ENCODE measurements around the gene PRTN3.

Gene PRTN3

DNA sequence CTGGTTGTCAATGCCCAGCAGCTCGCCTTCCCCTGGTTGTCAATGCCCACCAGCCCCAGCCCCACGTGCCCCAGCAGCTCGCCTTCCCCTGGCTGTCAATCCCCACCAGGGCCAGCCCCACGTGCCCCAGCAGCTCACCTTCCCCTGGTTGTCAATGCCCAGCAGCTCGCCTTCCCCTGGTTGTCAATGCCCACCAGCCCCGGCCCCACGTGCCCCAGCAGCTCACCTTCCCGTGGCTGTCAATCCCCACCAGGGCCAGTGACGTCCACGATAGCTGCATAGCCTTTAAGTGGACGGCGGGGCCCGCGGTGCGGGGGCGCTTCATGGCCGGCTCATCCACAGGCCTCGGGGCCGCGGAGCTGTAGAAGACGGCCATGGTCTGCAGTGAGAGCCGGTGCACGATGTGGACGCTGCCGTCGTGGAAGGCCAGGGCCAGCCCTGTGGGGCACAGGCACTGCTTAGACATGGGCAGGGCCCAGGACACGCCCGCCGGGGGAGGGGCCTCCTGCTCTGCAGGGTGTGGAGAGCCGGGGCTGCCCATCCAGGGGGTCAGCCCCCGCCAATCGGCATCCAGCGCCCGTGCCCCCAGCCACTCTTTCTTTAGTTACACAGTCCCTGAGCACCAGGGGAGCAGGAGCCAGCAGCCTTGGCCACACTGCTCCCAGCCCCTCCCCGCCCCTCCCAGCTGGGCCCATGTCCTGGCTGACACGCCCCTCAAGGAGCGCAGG lies 39.1 kb downstream of the PRTN3 start:
- TF ChIP-seq, protein P1, sequence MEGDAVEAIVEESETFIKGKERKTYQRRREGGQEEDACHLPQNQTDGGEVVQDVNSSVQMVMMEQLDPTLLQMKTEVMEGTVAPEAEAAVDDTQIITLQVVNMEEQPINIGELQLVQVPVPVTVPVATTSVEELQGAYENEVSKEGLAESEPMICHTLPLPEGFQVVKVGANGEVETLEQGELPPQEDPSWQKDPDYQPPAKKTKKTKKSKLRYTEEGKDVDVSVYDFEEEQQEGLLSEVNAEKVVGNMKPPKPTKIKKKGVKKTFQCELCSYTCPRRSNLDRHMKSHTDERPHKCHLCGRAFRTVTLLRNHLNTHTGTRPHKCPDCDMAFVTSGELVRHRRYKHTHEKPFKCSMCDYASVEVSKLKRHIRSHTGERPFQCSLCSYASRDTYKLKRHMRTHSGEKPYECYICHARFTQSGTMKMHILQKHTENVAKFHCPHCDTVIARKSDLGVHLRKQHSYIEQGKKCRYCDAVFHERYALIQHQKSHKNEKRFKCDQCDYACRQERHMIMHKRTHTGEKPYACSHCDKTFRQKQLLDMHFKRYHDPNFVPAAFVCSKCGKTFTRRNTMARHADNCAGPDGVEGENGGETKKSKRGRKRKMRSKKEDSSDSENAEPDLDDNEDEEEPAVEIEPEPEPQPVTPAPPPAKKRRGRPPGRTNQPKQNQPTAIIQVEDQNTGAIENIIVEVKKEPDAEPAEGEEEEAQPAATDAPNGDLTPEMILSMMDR (IDR thresholded peaks at IDR 0.05; ENCODE audit: insufficient read depth, missing control alignments) = no peak
- FAIRE-seq = no peak
- no peak for DNase-seq (ENCODE audit: insufficient read length, low spot score)

DNA sequence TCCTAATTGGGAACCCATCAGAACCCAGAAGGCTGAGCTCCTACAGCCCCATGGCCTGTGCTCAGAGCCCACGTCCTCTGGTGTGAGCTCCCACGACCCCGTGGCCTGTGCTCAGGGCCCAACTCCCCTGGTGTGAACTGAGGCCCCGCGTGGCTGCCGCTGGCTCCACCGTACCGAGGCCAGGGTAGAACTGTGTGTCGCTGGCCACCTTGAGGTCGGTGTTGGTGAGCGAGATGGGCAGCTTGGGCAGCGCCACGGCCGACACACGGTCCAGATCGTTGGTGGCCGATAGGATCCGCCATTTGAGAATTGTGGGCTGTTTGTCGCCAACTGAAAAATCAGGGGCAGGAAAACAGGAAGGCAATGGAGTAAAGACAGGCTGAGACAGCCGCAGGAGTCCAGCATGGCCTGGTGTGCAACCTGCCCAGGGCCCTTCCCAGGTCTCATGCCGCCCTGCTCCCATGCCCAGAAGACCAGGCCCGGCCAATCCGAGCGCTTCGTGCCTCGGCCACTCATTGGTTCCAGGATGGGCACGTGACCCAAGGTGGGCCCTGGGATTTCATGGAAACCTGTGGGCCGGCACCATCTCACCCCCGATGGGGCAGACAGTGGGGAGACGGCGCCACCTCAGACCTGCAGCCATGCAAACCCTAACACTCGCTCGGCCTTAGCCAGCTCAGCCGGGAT lies 40.7 kb downstream of the PRTN3 start:
- DNase-seq (ENCODE audit: insufficient read length, low spot score) = no peak
- TF ChIP-seq, protein P1 (IDR thresholded peaks at IDR 0.05; ENCODE audit: insufficient read depth, missing control alignments) = no peak
- no peak for FAIRE-seq

DNA sequence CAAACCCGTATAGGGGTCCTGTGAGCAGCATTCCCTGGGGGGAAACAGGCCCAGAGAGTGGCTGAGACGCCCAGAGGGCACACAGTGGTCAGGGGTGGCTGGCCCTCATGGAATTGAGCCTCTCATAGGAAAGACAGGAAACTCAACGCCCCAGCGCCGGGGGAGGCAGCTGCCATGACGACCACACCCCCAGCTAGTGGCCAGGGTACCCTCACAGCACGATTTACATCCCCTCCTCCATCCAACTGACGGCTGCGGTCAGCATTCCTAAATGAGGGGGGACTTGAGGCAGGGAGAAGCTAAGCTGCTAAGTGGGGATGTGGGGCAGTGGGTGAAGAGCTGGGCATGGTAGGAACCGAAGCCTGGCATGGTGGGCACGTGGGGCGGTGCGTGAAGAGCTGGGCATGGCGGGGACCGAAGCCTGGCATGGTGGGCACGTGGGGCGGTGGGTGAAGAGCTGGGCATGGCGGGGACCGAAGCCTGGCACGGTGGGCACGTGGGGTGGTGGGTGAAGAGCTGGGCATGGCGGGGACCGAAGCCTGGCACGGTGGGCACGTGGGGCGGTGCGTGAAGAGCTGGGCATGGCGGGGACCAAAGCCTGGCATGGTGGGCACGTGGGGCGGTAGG lies 42.2 kb downstream of the PRTN3 start:
- TF ChIP-seq, protein P1 (IDR thresholded peaks at IDR 0.05; ENCODE audit: insufficient read depth, missing control alignments) = no peak
- no peak for FAIRE-seq
- DNase-seq (ENCODE audit: insufficient read length, low spot score) = no peak

DNA sequence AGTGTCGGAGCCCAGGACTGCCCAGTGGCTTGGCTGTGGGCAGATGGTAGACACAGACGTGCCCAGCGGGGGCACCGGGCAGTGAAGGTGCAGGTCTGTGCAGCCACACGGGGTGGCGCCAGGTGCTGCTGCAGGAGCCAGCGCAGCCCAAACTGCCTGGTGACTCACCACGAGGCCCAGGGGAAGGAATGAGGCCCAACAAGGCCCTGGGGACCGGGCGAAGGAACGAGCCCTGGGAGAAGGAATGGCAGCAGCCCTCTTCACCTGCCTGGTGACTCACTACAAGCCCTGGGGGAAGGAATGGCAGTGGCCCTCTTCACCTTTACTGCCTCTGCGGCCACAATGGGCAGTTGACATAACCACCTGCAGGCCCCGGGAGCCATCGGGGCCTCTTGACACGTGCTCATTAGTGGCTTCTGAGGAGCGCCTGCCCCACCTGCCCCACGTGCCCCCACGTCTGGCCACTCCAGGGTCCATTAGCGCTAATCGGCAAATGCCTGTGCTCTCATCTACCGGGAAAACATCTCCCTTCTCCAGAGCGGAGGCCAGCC lies 42.9 kb downstream of the PRTN3 start:
- DNase-seq (ENCODE audit: insufficient read length, low spot score) (no peak), FAIRE-seq (no peak)
- TF ChIP-seq, protein P1 (IDR thresholded peaks at IDR 0.05; ENCODE audit: insufficient read depth, missing control alignments) = no peak

DNA sequence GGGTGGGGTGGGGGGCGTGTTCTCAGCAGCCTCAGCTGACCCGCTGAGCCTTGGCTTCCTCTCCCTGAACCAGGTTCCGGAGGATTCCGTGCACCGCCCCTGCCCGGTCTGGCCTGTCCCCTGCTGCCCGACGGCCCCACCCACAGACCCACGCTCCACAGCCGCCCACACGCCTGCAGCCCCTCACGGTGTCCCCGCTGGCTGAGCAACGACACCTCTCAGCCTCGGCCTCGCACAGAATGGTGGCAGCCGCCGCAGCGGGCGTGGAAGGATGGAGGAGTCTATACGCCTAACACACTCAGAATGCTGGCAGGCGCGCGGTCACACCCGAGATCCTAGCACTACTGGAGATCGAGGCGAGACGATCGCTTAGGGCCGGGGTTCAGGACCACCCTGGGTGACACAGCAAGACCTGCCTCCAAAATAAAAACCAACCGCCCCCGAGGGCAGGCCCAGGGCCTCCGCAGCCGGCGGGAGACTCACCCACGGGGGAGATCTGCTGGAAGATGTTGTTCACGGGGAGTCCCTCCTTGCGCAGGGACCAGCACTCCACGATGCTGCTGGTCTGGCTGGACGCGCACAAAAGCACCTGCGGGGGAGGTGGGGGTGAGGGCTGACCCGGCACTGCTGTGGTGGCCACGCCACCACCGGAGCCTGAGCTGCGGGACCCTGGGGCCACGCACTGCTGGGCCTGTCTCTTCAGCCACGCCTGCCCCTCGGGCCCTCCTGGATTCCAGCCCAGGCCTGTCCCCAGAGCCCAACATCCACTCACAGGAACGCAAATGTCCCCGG lies 43.8 kb downstream of the PRTN3 start:
- DNase-seq (ENCODE audit: insufficient read length, low spot score) (no peak), FAIRE-seq (no peak)
- TF ChIP-seq, protein P1 (IDR thresholded peaks at IDR 0.05; ENCODE audit: insufficient read depth, missing control alignments) = no peak

DNA sequence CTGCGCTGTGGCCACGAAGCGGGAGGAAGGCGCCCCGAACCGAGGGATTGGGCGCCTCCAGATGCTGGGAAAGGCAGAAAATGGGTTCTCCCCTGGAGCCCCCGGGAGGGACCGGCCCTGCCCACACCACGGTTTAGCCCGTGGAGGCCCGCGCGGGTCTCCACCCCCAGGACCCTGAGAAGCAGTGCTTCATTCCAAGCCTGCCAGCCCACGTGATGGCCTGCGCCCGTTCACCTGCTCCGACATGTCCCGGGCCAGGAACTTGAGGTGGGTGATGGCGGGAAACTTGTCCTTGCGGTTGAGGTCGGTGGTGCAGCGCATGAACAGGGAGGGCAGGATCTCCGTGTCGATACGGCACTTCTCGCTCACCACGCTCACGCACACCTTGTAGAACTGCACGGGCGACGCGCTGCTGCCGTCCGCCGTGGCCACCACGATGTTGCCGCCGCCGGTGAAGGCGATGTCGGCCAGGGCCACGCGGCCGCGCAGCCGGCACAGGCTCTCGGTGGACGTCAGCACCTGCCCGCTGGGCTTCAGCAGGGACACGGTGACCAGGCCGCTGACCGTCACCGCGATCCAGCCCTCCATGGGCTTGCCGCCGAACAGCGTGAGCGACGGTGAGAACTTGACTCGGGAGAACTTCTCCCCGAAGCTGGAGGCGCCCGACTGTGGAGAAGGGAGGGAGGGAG lies 44.9 kb downstream of the PRTN3 start:
- TF ChIP-seq, protein P1 (IDR thresholded peaks at IDR 0.05; ENCODE audit: insufficient read depth, missing control alignments) = no peak
- DNase-seq (ENCODE audit: insufficient read length, low spot score) (no peak), FAIRE-seq (no peak)

Measured in D721Med (cell line).